Activated CD4-positive, alpha-beta memory T cell treated with anti-CD3 and anti-CD28 coated beads for 36 hours (primary cell): Measurements from ENCODE around the gene POLR2L. TPM values are rescaled to one million over a fixed set of nuclear protein-coding genes. Genes with fewer than 3 reads are reported as not detected.
A peak's percentile ranks its signal among the peaks of the same experiment; 100 is the strongest.

Experiments
- CTCF ChIA-PET: fragments of 350-600 bp; sonication (Branson Sonifier 250); formaldehyde crosslinking; loops from one replicate; lab custom pipeline; 2021; ENCODE audit warnings: antibody characterized with exemption, inconsistent platforms; lab: Charles Lee
- POLR2A ChIA-PET: fragments of 350-600 bp; sonication (Branson Sonifier 250); formaldehyde crosslinking; loops from one replicate; lab custom pipeline; 2021; ENCODE audit warnings: antibody characterized with exemption; lab: Charles Lee
- DNase-seq: peaks from one replicate; pipeline ENCODE4 v3.0.0-alpha.2; 2020
- H3K27ac Mint-ChIP-seq: one replicate; pipeline ENCODE4 v1.8.0; 2021; ENCODE audit warnings: mixed read lengths
- H3K27me3 Mint-ChIP-seq: one replicate; pipeline ENCODE4 v1.8.0; 2021; ENCODE audit warnings: mixed read lengths
- H3K36me3 Mint-ChIP-seq: one replicate; pipeline ENCODE4 v1.8.0; 2021; ENCODE audit warnings: mixed read lengths
- H3K4me1 Mint-ChIP-seq: one replicate; pipeline ENCODE4 v1.8.0; 2021; ENCODE audit warnings: low read depth, mixed read lengths
- H3K4me3 Mint-ChIP-seq: one replicate; pipeline ENCODE4 v1.8.0; 2021; ENCODE audit warnings: mild to moderate bottlenecking, mixed read lengths
- H3K9me3 Mint-ChIP-seq: one replicate; pipeline ENCODE4 v1.8.0; 2021; ENCODE audit warnings: mixed read lengths
- intact Hi-C: fragments of 100-400 bp; cut with micrococcal nuclease; formaldehyde crosslinking; loops from one replicate; pipeline ENCODE4 v1.15.1; 2023
- total RNA-seq, 2 experiments: library from RNA; stranded (reverse); gene quantifications; one replicate each; pipeline ENCODE4 v1.2.3, GENCODE V29; 2021

POLR2L gene
- total RNA-seq, 2 experiments from 2014 or later, result 70.4 to 74.0 TPM

GRCh38 chr11:818396-819128 is 23.8 kb downstream of the POLR2L start, which contains the start of gene PNPLA2:
TSS of gene PNPLA2 (plus strand) at chr11:818914. CDS start at chr11:819719, 805 bp downstream.
- Mint-ChIP-seq H3K36me3 (peaks cover 8% of the 10 kb centered on the region), H3K27ac (peak within 1 kb of the TSS; percentile 58), H3K4me3 (peak within 1 kb of the TSS; percentile 79), H3K9me3 (no peaks in the 10 kb centered on the region), H3K4me1 (peaks cover 14% of the 10 kb centered on the region), H3K27me3 (no peaks in the 10 kb centered on the region)
- ChIA-PET POLR2A (interaction anchor here (1.0 to 2.6 kb wide), 5 partner anchors 8 to 56 kb away, joined by 3 to 14 read pairs (median 5); partner anchors contain the start of genes CD151 and RPLP2), CTCF (interaction anchor here (0.6 to 1.0 kb wide), 4 partner anchors 10 to 107 kb away, joined by 3 to 4 read pairs (median 3); partner anchors contain the start of gene PIDD1)
- DNase-seq, result no peak
- intact Hi-C loops, result loop anchor here (1.0 kb wide), 1 partner anchor 9 kb away; the partner anchor contains the start of gene RPLP2

- peaks cover 20% of the 10 kb centered on the region for H3K36me3 Mint-ChIP-seq
- DNase-seq, result no peak
- no peaks in the 10 kb centered on the region for H3K27me3 Mint-ChIP-seq
- H3K27ac Mint-ChIP-seq, result no peak overlapping the region
- intact Hi-C loops, result no loop called here
- peaks cover 28% of the 10 kb centered on the region for H3K4me1 Mint-ChIP-seq
- no peak overlapping the region for H3K4me3 Mint-ChIP-seq
- H3K9me3 Mint-ChIP-seq, result no peaks in the 10 kb centered on the region
- ChIA-PET POLR2A (no interaction called here), CTCF (no interaction called here)
These were observed 25.9 kb downstream of the POLR2L start for GRCh38 chr11:816433-816779.

- DNase-seq, result no peak
- ChIA-PET POLR2A (no interaction called here), CTCF (no interaction called here)
- no peak overlapping the region for H3K4me3 Mint-ChIP-seq
- H3K27me3 Mint-ChIP-seq, result no peaks in the 10 kb centered on the region
- intact Hi-C loops, result no loop called here
- peaks cover 26% of the 10 kb centered on the region for H3K36me3 Mint-ChIP-seq
- no peaks in the 10 kb centered on the region for H3K9me3 Mint-ChIP-seq
- H3K4me1 Mint-ChIP-seq, result peaks cover 30% of the 10 kb centered on the region
- H3K27ac Mint-ChIP-seq, result no peak overlapping the region
These were observed 26.5 kb downstream of the POLR2L start for GRCh38 chr11:815675-816432.

GRCh38 chr11:813456-814096 is 28.8 kb downstream of the POLR2L start:
- Mint-ChIP-seq H3K27ac (no peak overlapping the region), H3K9me3 (no peaks in the 10 kb centered on the region), H3K4me3 (no peak overlapping the region), H3K4me1 (peaks cover 25% of the 10 kb centered on the region), H3K27me3 (no peaks in the 10 kb centered on the region), H3K36me3 (peaks cover 33% of the 10 kb centered on the region)
- ChIA-PET POLR2A (interaction anchor here (1.7 kb wide), 1 partner anchor 11 kb away, joined by 3 read pairs; no protein-coding TSS in a partner anchor), CTCF (no interaction called here)
- no peak for DNase-seq
- intact Hi-C loops, result no loop called here

- H3K4me3 Mint-ChIP-seq, result no peak overlapping the region
These were observed 29.3 kb downstream of the POLR2L start for GRCh38 chr11:813072-813455.

GRCh38 chr11:812390-812789 is 29.9 kb downstream of the POLR2L start:
- Mint-ChIP-seq H3K4me3 (peak overlapping the region; percentile 92), H3K4me1 (peaks cover 27% of the 10 kb centered on the region), H3K36me3 (peaks cover 36% of the 10 kb centered on the region), H3K27ac (peak overlapping the region; percentile 77), H3K27me3 (no peaks in the 10 kb centered on the region), H3K9me3 (no peaks in the 10 kb centered on the region)
- no peak for DNase-seq
- ChIA-PET POLR2A (interaction anchor here (0.8 to 1.7 kb wide), 4 partner anchors 10 to 28 kb away, joined by 3 to 5 read pairs (median 4); no protein-coding TSS in a partner anchor), CTCF (no interaction called here)
- intact Hi-C loops, result no loop called here

More at GRCh38 chr11:813072-813455, 29.3 kb downstream of the POLR2L start:
- intact Hi-C loops, result no loop called here
- POLR2A ChIA-PET, result interaction anchor here (0.8 to 1.7 kb wide), 2 partner anchors 11 to 28 kb away, joined by 3 read pairs; no protein-coding TSS in a partner anchor
- peaks cover 33% of the 10 kb centered on the region for H3K36me3 Mint-ChIP-seq
- H3K27me3 Mint-ChIP-seq, result no peaks in the 10 kb centered on the region
- H3K27ac Mint-ChIP-seq, result no peak overlapping the region
- no peak for DNase-seq
- CTCF ChIA-PET, result no interaction called here
- H3K4me1 Mint-ChIP-seq, result peaks cover 23% of the 10 kb centered on the region
- no peaks in the 10 kb centered on the region for H3K9me3 Mint-ChIP-seq

- intact Hi-C loops, result no loop called here
- H3K36me3 Mint-ChIP-seq, result peaks cover 36% of the 10 kb centered on the region
- POLR2A ChIA-PET, result interaction anchor here (0.6 to 1.7 kb wide), 5 partner anchors 8 to 31 kb away, joined by 3 to 5 read pairs (median 3); partner anchors contain the start of gene TSPAN4
- H3K9me3 Mint-ChIP-seq, result no peaks in the 10 kb centered on the region
- CTCF ChIA-PET, result interaction anchor here (0.6 kb wide), 1 partner anchor 208 kb away, joined by 4 read pairs; no protein-coding TSS in a partner anchor
- H3K27me3 Mint-ChIP-seq, result no peaks in the 10 kb centered on the region
- H3K27ac Mint-ChIP-seq, result peak overlapping the region; percentile 77
- peak overlapping the region; percentile 92 for H3K4me3 Mint-ChIP-seq
- peaks cover 27% of the 10 kb centered on the region for H3K4me1 Mint-ChIP-seq
- no peak for DNase-seq
These were observed 30.7 kb downstream of the POLR2L start for GRCh38 chr11:811446-812245.

GRCh38 chr11:810040-810567 is 32.2 kb downstream of the POLR2L start:
- CTCF ChIA-PET, result no interaction called here
- H3K4me1 Mint-ChIP-seq, result peaks cover 29% of the 10 kb centered on the region
- peak; percentile 34 for DNase-seq
- POLR2A ChIA-PET, result interaction anchor here (0.6 to 2.2 kb wide), 9 partner anchors 9 to 54 kb away, joined by 3 to 14 read pairs (median 5); partner anchors contain the start of genes PNPLA2, POLR2L and TSPAN4
- peaks cover 33% of the 10 kb centered on the region for H3K36me3 Mint-ChIP-seq
- H3K27me3 Mint-ChIP-seq, result no peaks in the 10 kb centered on the region
- H3K4me3 Mint-ChIP-seq, result peak overlapping the region; percentile 92
- H3K9me3 Mint-ChIP-seq, result no peaks in the 10 kb centered on the region
- peak overlapping the region; percentile 99 for H3K27ac Mint-ChIP-seq
- intact Hi-C loops, result no loop called here

GRCh38 chr11:809287-810039 is 32.9 kb downstream of the POLR2L start, which contains the start of gene RPLP2:
TSS of gene RPLP2 (plus strand) at chr11:809967. CDS start at chr11:810235, 268 bp downstream.
- Mint-ChIP-seq H3K27me3 (no peaks in the 10 kb centered on the region), H3K36me3 (peaks cover 33% of the 10 kb centered on the region), H3K27ac (peak within 1 kb of the TSS; percentile 99), H3K4me3 (peak within 1 kb of the TSS; percentile 92), H3K4me1 (peaks cover 30% of the 10 kb centered on the region), H3K9me3 (no peaks in the 10 kb centered on the region)
- POLR2A ChIA-PET, result interaction anchor here (0.9 to 2.2 kb wide), 8 partner anchors 9 to 233 kb away, joined by 3 to 14 read pairs (median 4); partner anchors contain the start of genes CEND1, PHRF1, PNPLA2 and POLR2L
- CTCF ChIA-PET, result interaction anchor here (0.9 to 1.5 kb wide), 3 partner anchors 11 to 20 kb away, joined by 3 to 7 read pairs (median 4); no protein-coding TSS in a partner anchor
- DNase-seq, result peak; percentile 99
- intact Hi-C loops, result loop anchor here (1.0 kb wide), 2 partner anchors 10 to 13 kb away; no protein-coding TSS in a partner anchor
